HCT116 (cell line): ENCODE measurements around the gene PBX1. TPM values are rescaled to one million over a fixed set of nuclear protein-coding genes. Genes with fewer than 3 reads are reported as not detected.

ENCODE experiments used
- ATAC-seq: fragments of 200-7000 bp; cut with Tn5 transposase; 2 replicates; pipeline ENCODE4 v1.9.1; 2020; ENCODE audit warnings: mild to moderate bottlenecking, moderate library complexity
- BruUV-seq: library from RNA; stranded (reverse); fragments of 400-500 nt; replicated peaks from 2 replicates; lab custom pipeline; 2021; lab: Mats Ljungman, UMichigan
- CTCF ChIA-PET: fragments of 300-600 bp; sonication (Branson Sonifier 250); formaldehyde crosslinking; loops from one replicate; lab custom pipeline; 2021; ENCODE audit warnings: antibody characterized with exemption; lab: Charles Lee
- POLR2A ChIA-PET: fragments of 300-600, 350-600 bp; sonication (Branson Sonifier 250); formaldehyde crosslinking; loops from one replicate; lab custom pipeline; 2021; ENCODE audit warnings: antibody characterized with exemption; lab: Charles Lee
- RAD21 ChIA-PET, 2 experiments: fragments of 300-600 bp; sonication (Branson Sonifier 250); formaldehyde crosslinking; loops; one replicate each; lab custom pipeline; 2023; ENCODE audit warnings: low total read pairs in 2 of 2; ENCODE audit not compliant: uncharacterized antibody in 2 of 2, unreplicated experiment in 2 of 2, low non-redundant PET in 1 of 2; lab: Charles Lee
- DNase-seq: peaks from one replicate; pipeline ENCODE4 v3.0.0-alpha.2; 2010; ENCODE audit warnings: low read depth, low spot score
- H2AFZ ChIP-seq: fragments of 200-600 bp; shearing (Covaris generic), sonication (generic); 2 replicates; pipeline ENCODE4 v1.6.1; 2017; ENCODE audit warnings: low read depth, mixed run types, mixed read lengths, antibody characterized with exemption, low read length; ENCODE audit not compliant: poor library complexity, severe bottlenecking
- H3K27ac ChIP-seq: 2 replicates; pipeline ENCODE4 v1.5.1; 2012; ENCODE audit warnings: low read depth, low read length
- H3K27me3 ChIP-seq: fragments of 200-600 bp; sonication (generic); 2 replicates; pipeline ENCODE4 v1.6.1; 2016; ENCODE audit warnings: mixed run types, low read length, mixed read lengths; ENCODE audit not compliant: insufficient read depth
- H3K36me3 ChIP-seq, 2 experiments: fragments of 200-500 bp in 1 of 2; fragments of 200-600 bp in 1 of 2; sonication (Bioruptor generic) in 1 of 2; sonication (generic) in 1 of 2; 2 replicates each; pipeline versions ENCODE4 v1.5.1 to v1.6.1; 2014 to 2016; ENCODE audit warnings: low read length in 2 of 2, inconsistent platforms in 1 of 2, mixed read lengths in 1 of 2, mixed run types in 1 of 2; ENCODE audit not compliant: insufficient read depth in 2 of 2, control insufficient read depth in 1 of 2
- H3K4me1 ChIP-seq, 2 experiments: fragments of 200-600 bp in 1 of 2; sonication (generic) in 1 of 2; 2 replicates each; pipeline versions ENCODE4 v1.5.1 to v1.6.1; 2012 to 2017; ENCODE audit warnings: low read length in 2 of 2, inconsistent platforms in 1 of 2, mild to moderate bottlenecking in 1 of 2, mixed read lengths in 1 of 2, mixed run types in 1 of 2, moderate library complexity in 1 of 2; ENCODE audit not compliant: insufficient read depth in 2 of 2, control insufficient read depth in 1 of 2
- H3K4me2 ChIP-seq: fragments of 200-600 bp; sonication (generic); 2 replicates; pipeline ENCODE4 v1.6.1; 2017; ENCODE audit warnings: mixed run types, low read length, mixed read lengths
- H3K4me3 ChIP-seq, 2 experiments: fragments of 200-600 bp in 1 of 2; sonication (generic) in 1 of 2; replicated peaks in 1 of 2; 2 replicates each; pipeline ENCODE4 v1.5.1; 2011 to 2016; ENCODE audit warnings: low read length in 2 of 2, control low read depth in 1 of 2, low read depth in 1 of 2, mild to moderate bottlenecking in 1 of 2, mixed read lengths in 1 of 2, mixed run types in 1 of 2
- H3K79me2 ChIP-seq: fragments of 200-600 bp; sonication (generic); 2 replicates; pipeline ENCODE4 v1.6.1; 2017; ENCODE audit warnings: mild to moderate bottlenecking, mixed run types, low read length, moderate library complexity, mixed read lengths; ENCODE audit not compliant: insufficient read depth
- H3K9ac ChIP-seq: fragments of 200-600 bp; sonication (generic); 2 replicates; pipeline ENCODE4 v1.6.1; 2016; ENCODE audit warnings: low read length, mixed read lengths
- H3K9me2 ChIP-seq: fragments of 200-600 bp; sonication (generic), shearing (Covaris generic); 2 replicates; pipeline ENCODE4 v1.6.1; 2017; ENCODE audit warnings: mixed run types, mild to moderate bottlenecking, moderate library complexity; ENCODE audit not compliant: insufficient read depth
- H3K9me3 ChIP-seq, 2 experiments: fragments of 200-500 bp in 1 of 2; fragments of 200-600 bp in 1 of 2; sonication (Bioruptor generic) in 1 of 2; sonication (generic) in 1 of 2; 2 replicates each; pipeline ENCODE4 v1.6.1; 2014 to 2017; ENCODE audit warnings: low read length in 2 of 2, mixed read lengths in 2 of 2, inconsistent platforms in 1 of 2, low read depth in 1 of 2, mild to moderate bottlenecking in 1 of 2, mixed run types in 1 of 2, moderate library complexity in 1 of 2; ENCODE audit not compliant: control insufficient read depth in 1 of 2, insufficient read depth in 1 of 2
- H4K20me1 ChIP-seq: fragments of 200-600 bp; sonication (generic), shearing (Covaris generic); 2 replicates; pipeline ENCODE4 v1.6.1; 2017; ENCODE audit warnings: mixed run types, mild to moderate bottlenecking, moderate library complexity; ENCODE audit not compliant: insufficient read depth
- CTCF ChIP-seq, 3 experiments: fragments of 200-600 bp in 1 of 3; sonication (generic) in 1 of 3; IDR thresholded peaks in 2 of 3; conservative IDR thresholded peaks in 1 of 3; 2 replicates each; pipeline ENCODE4 v1.5.1; 2012 to 2017; ENCODE audit warnings: low read depth in 2 of 3, low read length in 2 of 3, antibody characterized with exemption in 1 of 3, borderline replicate concordance in 1 of 3, control low read depth in 1 of 3, mild to moderate bottlenecking in 1 of 3, mixed read lengths in 1 of 3, mixed run types in 1 of 3, moderate library complexity in 1 of 3; ENCODE audit not compliant: insufficient read depth in 1 of 3
- EZH2phosphoT487 ChIP-seq: fragments of 200-600 bp; IDR thresholded peaks from 2 replicates; pipeline ENCODE4 v1.6.1; 2018; ENCODE audit warnings: antibody characterized with exemption, borderline replicate concordance
- JUND ChIP-seq: IDR thresholded peaks from 2 replicates; pipeline ENCODE4 v1.6.1; 2012
- RAD21 ChIP-seq: IDR thresholded peaks from 2 replicates; pipeline ENCODE4 v1.6.1; 2012; ENCODE audit warnings: low read depth, mild to moderate bottlenecking
- YY1 ChIP-seq: IDR thresholded peaks from 2 replicates; pipeline ENCODE4 v1.6.1; 2011; ENCODE audit warnings: low read length, low read depth, moderate library complexity, mild to moderate bottlenecking; ENCODE audit not compliant: insufficient replicate concordance; ENCODE audit errors: extremely low read depth
- ZNF274 ChIP-seq: fragments of 200-500 bp; sonication (Bioruptor generic); IDR thresholded peaks from 2 replicates; pipeline ENCODE4 v1.6.1; 2014; ENCODE audit warnings: mild to moderate bottlenecking, low read depth, low read length, inconsistent platforms
- intact Hi-C: fragments of 100-400 bp; cut with micrococcal nuclease; formaldehyde crosslinking; loops from 2 replicates; pipeline ENCODE4 v1.10.0; 2022
- total RNA-seq: library from RNA; stranded (reverse); gene quantifications from one replicate; pipeline ENCODE4 v1.2.1, GENCODE V29; 2021; ENCODE audit not compliant: unreplicated experiment

PBX1 gene
- total RNA-seq, 1 experiment from 2014 or later, result 29.6 TPM

GRCh38 chr1:164786980-164787833 is 228.2 kb downstream of the PBX1 start:
- Histone ChIP-seq H3K9ac (no peak overlapping the region), H3K4me3 (no peak overlapping the region), H4K20me1 (no peaks in the 10 kb centered on the region), H3K9me3 (no peaks in the 10 kb centered on the region), H3K27ac (0 out of 2 replicates have a peak overlapping the region, but pooled peaks have one; percentile 19), H3K4me2 (peak overlapping the region; percentile 57), H3K79me2 (no peaks in the 10 kb centered on the region), H3K9me2 (no peaks in the 10 kb centered on the region), H3K36me3 (no peaks in the 10 kb centered on the region), H2AFZ (peak overlapping the region; percentile 99), H3K4me1 (peaks cover 17 to 20% of the 10 kb centered on the region in 2 experiments; a peak in 3 of 4 replicates), H3K27me3 (no peaks in the 10 kb centered on the region)
- ATAC-seq (peak; percentile 98), DNase-seq (peak; percentile 65)
- intact Hi-C loops, result loop anchor here (1.0 to 5.0 kb wide), 8 partner anchors 114 to 1375 kb away; no protein-coding TSS in a partner anchor
- ChIA-PET RAD21 (interaction anchor here (0.6 to 1.9 kb wide), 6 partner anchors 54 to 999 kb away, joined by 3 to 6 read pairs (median 4); no protein-coding TSS in a partner anchor), CTCF (interaction anchor here (0.7 to 2.4 kb wide), 11 partner anchors 8 to 1428 kb away, joined by 3 to 18 read pairs (median 3); no protein-coding TSS in a partner anchor), POLR2A (no interaction called here)
- peak; percentile 68 to 97 (median 90); a peak in 5 of 6 replicates for TF ChIP-seq CTCF (IDR thresholded peaks at IDR 0.05 in 2 of 3, conservative IDR thresholded peaks at IDR 0.05 in 1 of 3; ENCODE audit: borderline replicate concordance in 1 of 3, insufficient read depth in 1 of 3, low read depth in 2 of 3, low read length in 2 of 3)
- TF ChIP-seq ZNF274, result no peak
- TF ChIP-seq JUND, result no peak
- TF ChIP-seq EZH2phosphoT487, result no peak
- peak; percentile 98 for TF ChIP-seq RAD21
- TF ChIP-seq YY1, result peak; percentile 23
- no TSS peak for BruUV-seq
